CD4-positive, alpha-beta T cell treated with Interleukin-12 subunit alpha and Interleukin-12 subunit beta, for 1 hour (primary cell): Measurements from ENCODE around the gene TRIM17.
A peak's percentile ranks its signal among the peaks of the same experiment; 100 is the strongest.

Experiments
- DNase-seq: peaks from one replicate; pipeline ENCODE4 v3.0.0-alpha.2; 2020

Gene TRIM17

DNA sequence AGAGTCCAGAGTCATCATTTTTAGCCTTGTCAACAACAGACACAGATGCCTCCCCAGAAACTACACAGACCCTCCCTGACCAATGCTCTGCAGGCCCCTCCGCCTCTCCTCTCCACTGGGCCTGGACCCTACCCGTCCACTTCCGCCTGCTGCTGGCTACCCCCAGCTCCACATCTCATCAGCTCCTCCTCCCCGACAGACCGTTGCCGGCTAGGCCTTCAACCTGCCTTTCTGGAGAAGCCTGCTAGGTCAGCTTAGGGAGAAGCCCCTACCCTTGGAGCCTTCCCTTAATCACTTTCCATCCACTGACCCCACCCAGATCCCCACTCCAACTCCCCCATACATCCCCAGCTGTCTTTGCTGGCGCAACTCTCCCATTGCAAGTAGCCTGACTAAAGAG is 1.4 kb downstream of the TRIM17 start:
- DNase-seq = no peak

DNA sequence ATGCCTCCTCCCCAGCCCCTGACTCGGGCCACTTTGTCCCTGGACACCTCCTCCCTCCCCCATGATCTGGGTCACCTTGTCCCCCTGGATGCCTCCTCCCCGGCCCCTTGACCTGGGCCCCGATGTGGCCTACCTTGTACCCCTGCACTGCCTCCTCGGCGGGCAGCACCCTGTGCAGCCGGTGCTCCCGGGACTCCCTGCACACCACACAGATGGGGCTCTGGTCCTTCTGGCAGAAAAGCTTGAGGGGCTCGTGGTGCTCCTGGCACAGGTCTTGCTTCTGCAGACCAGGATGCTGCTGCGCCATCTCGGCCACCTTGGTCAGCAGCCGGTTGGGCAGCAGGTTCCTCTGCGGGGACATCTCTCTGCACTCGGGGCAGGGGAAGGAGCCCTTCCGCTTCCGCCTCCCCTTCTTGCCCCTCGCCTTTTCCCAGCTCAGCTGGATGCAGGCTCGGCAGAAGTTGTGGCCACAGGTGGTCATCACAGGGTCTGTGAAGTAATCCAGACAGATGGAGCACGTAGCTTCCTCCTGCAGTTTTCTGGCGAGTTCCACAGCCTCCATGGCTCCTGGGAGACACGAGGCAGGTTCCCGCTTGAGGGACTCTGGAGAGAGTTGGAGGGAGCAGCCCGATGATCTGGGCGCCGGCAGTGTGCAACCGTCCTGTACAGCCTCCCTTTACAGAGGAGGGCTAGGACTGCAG is 2.0 kb downstream of the TRIM17 start:
- DNase-seq = no peak

GRCh38 chr1:228413241-228414010 is 3.2 kb downstream of the TRIM17 start:
- no peak for DNase-seq

DNA sequence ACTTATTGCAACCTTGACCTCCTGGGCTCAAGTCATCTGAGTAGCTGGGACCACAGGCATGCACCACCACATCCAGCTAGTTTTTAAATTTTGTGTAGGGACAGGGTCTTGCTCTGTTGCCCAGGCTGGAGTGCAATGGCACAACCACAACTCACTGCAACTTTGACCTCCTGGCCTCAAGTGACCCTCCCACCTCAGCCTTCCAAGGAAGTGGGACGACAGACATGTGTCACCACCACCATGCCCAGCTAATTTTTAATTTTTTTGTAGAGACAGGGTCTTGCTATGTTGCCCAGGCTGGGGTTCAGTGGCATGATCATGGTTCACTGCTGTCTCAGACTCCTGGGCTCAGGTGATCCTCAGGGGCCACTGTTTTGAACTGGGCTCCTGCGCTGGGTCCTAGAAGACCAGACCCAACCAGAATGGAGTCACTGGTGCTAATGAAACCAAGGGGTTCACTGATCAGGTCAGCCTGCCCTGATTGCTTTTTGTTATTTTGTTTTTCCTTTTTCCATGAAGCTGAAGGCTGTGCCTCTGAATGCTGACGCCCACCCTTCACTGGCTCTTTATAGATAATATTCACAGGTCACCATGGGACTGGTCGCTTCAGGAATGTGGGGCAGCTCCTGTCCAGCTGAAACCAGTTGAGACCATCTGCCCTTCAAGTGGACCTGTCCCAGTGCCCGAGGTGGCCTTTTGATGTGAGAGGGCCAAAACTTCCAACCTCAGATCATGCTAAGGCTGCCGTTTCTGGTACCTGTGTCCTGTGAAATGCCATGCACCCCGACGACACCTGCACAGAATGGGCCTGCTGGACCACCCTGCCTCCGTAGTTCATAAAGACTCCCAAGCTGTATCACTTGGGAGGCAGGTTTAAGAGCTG is 4.9 kb downstream of the TRIM17 start:
- DNase-seq = no peak

DNA sequence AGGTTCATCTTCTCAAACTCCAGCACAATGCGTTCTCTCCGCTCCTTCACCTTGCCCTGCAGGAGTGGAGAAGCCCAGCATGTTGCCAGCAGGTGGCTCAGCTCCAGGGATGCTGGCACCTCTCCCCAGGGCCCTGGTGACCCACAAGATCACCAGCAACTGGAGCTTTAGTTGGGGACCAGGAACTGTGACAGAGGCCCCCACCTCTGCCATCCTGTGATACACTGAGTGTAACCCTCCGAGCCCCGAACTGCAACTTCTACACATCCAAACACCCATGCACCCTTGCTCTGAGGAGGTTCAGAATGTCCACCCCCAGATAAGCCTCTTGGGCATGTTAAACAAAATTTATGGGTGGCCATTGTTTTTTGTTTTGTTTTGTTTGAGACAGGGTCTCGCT is 5.5 kb downstream of the TRIM17 start:
- no peak for DNase-seq

- no peak for DNase-seq
These were observed 6.0 kb downstream of the TRIM17 start for GRCh38 chr1:228410671-228411070.

DNA sequence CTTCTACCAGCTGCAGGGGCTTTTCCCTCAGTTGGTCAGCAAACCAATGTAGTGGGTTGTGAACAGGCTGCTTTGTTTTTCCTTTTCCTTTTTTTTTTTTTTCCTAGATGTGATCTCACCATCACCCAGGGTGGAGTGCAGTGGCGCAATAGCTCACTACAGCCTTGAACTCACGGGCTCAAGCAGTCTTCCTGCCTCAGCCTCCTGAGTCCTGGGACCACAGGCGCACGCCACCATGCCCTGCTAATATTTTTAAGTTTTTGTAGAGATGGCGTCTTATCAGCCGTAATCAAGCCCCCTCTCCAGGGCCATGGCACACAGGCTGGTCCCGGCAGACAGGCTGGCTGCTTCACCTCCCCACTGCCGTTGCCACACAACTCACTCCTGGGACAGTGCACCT is 6.6 kb downstream of the TRIM17 start:
- DNase-seq = no peak

GRCh38 chr1:228408869-228409805 is 7.5 kb downstream of the TRIM17 start:
- no peak for DNase-seq

DNA sequence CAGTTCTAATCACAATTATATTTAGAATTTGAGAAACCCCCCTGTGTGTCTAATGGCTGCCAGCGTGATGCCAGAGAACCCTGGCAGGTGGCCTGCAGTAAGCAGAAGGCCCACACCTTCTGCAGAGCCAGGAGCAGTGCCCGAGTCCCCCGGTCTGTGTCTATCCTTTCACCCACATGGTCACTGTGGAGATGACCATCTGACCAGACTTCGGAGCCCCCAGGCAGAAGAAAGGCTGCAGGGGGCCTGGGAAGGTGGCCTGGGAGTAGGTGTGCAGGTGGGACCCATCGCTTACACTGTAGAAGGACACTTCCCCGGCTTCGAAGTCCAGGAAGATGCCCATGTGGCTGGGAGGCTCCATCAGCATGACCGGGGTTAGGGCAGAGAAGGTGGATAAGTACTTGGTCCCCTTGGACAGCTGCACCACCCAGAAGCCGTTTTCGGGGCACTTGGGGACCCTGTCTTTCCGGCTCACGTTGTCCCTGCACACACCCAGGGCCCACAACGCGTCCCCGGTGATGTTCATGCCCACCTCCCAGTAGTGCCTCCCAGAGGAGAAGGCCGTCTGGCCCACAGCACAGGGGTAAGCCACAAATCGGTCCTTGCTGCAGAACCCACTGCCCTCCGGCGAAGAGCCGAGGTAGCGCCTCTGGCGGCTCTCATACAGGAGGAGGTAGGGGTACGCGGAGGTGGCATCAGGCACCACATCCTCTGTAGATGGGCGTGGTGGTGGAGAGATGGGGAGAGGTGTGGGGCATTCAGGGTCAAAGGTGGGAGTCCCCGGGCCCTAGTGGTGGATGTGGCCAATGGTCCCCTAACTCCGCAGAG is 8.4 kb downstream of the TRIM17 start:
- DNase-seq = no peak

DNA sequence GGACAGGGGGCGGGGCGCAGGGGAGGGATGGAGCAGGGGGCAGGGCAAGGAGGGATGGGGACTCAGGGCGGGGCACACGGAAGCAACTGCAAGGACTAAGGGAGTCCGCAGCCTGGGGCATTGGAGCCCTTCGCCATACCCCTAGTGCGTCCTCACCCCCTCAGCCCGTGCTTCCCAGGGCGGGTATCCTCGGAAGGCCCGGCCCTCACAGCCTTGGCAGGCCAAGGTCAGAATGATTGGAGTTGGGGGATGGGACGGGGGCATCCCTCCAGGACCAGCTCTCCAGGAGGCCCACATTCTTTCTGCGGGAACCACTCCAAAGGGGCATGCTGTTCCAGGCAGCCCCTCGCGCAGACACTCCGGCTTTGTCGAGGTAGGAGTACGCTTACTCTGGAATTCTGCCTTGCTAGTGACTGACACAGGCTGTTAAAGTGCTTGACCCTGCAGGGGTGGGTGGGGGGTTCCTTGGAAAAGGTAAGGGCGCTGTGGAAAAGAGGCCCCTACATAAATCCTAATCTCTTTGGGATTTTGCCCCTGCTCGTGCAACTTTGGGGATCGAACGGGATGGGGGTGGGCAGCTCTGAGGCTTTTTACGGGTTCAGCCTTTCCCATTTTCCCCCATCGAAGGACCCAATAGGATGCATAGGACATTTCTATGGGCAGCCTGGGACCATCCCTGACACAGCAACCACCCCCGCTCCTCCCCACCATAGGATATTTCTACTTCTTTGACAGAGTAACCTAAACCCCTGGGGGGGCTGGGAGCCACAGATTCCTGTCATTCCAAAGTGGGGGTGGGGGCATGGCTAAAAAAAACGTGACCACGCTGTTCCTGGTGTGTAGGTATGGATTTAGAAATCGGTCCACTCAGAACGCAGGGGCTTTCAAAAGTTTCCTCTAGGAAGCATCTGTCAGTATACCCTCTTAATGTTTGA is 9.3 kb downstream of the TRIM17 start:
- no peak for DNase-seq

DNA sequence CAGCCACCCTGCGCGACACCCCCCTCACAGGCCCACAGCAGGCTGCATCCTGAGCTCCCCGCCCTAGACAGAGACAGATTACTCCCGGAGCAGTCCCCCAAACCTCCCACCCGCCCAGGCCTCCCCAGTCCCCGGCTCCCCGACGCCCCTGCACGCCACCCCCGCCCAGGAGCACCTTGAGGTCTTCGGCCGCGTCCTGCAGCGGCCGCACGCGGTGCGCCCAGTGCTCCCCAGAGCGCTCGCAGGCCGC is 10.8 kb downstream of the TRIM17 start:
- DNase-seq = peak; percentile 7

DNA sequence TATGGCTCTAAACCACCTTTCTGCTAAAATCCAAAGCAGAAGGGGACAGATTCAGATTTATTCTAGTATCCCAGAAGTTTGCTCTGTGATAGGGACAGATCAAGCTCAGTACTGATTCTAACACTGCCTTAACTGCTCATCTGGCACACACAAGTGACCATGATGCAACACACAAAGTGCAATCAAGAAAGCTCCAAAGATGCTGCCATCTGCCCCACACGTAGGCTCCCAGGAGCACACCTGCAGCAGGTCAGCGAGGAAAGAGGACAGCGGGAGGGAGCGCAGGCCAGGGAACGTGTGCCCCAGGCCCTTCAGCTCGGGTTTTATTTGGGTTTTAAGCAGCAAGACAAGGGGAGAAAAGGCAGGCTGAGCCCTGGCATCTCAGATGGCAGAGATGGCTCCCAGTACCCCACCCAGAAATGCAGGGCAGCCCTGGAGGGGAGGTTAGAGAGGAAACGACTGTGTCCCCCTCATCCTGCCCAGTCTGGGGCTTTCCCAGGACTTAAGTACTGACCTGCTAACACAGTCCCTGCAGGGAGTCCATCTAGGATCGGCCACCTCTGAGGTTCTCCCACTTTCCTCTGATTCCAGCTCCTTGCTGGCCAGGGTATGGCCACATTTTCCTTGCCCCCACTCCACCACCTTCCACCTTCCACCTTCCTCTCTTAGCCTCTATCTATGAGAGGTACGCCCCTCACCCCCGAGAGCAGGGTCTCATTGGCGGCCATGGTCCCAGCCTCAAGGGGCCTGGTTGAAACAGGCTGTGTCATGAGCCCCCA is 11.3 kb downstream of the TRIM17 start:
- DNase-seq = no peak

DNA sequence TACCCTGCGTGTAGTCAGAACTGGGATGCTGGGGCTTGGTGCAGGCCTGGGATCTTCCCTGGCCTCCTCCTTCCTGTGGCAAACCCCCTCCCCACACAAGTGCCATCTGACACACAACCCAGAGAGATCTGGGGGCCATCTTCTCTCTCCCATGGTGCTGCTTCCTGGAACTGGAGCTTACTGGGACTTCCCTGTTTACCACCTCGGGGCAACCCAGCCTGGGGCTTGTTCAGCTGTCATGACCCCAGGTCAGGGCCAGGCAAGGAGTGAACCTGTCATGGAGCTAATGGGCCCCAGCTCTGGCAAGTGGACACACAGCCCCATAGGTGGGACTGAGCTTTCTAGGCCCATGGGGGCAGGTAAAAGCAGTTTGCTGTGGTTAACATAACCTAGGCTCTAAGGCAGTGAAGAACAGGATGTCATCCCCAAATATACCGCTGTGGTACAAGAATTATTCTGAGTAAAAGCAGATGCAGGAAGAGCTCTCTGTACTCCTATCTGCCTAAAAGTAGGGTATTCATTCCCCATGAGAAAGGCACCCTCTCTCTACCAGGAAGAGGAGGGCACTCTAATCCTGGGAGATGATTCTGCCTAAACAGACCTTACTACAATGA is 12.4 kb downstream of the TRIM17 start:
- peak; percentile 11 for DNase-seq

DNA sequence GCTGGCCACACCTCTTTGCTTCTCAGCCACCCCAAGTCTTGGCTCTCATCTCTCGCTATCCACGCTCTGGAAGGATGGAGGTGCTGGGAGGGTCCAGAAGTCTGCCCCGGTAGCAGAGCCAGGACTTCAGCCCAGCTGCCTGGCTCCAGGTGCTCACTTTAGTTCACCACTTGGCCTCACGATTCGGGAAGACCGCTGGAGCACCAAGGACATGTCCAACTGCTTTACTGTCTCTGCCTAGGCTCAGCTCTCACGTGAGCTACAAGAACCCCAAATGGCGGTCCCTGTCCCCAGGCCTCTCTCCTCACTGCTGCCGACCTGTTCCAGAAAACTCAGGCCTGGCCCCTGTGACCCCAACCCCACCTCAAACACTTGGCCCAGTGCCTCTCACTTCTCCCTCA is 13.4 kb downstream of the TRIM17 start:
- no peak for DNase-seq

GRCh38 chr1:228402641-228403025 is 14.0 kb downstream of the TRIM17 start:
- no peak for DNase-seq

GRCh38 chr1:228401782-228402640 is 14.7 kb downstream of the TRIM17 start:
- no peak for DNase-seq

GRCh38 chr1:228400692-228401454 is 15.8 kb downstream of the TRIM17 start:
- no peak for DNase-seq

DNA sequence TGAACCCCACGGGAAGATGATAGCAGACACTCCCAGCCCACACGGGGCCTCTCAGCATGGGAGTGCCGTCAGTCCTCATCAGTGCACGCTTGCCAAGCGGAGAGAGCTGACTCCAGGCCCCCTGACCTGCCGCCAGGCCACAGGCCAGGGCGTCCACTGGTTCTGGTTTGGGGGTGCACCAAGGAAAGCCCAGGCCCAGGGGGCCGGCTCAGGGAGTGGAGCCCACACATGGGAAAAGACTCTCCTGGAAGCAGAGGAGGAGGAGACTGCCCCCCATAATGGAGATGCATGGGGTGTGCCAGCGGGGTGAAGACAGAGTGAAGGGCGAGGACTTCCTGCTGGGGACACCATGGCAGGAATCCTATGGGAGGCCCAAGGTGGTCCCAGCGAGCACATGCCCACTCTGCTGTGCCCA is 16.4 kb downstream of the TRIM17 start:
- DNase-seq = no peak
